H1 (cell line): ENCODE data around the gene MZT2A. TPM values are rescaled to one million over a fixed set of nuclear protein-coding genes. Genes with fewer than 3 reads are reported as not detected.
"Not testable (repeated sequence)": the region's sequence is repeated elsewhere in the genome, so short reads cannot be mapped to it uniquely, and the experiment has no call there.

ENCODE experiments used
- CTCF ChIA-PET: fragments of 300-600 bp; sonication (Branson Sonifier 250); formaldehyde crosslinking; loops from one replicate; lab custom pipeline; 2021; ENCODE audit not compliant: partially characterized antibody; lab: Charles Lee
- POLR2A ChIA-PET: fragments of 300-600 bp; sonication (Branson Sonifier 250); formaldehyde crosslinking; loops from one replicate; lab custom pipeline; 2021; ENCODE audit warnings: inconsistent platforms; ENCODE audit not compliant: partially characterized antibody; lab: Charles Lee
- DNase-seq, 2 experiments: peaks; one replicate each; pipeline versions ENCODE4 v3.0.0 to v3.0.0-alpha.2; 2010 to 2022; ENCODE audit warnings: low spot score in 2 of 2, low read depth in 1 of 2, mixed read lengths in 1 of 2
- FAIRE-seq: peaks from 2 replicates; lab custom pipeline; 2011; peaks lifted over from hg19 to GRCh38; lab: Jason Lieb, UNC
- H2AFZ ChIP-seq: 2 replicates; pipeline ENCODE4 v1.8.1; 2012; ENCODE audit warnings: low read length, inconsistent platforms
- H2AK5ac ChIP-seq: 2 replicates; pipeline ENCODE4 v1.6.1; 2013; ENCODE audit warnings: low read depth, low read length
- H2BK120ac ChIP-seq: replicated peaks from 2 replicates; pipeline ENCODE3; 2013; ENCODE audit warnings: low read depth, low read length, inconsistent platforms
- H2BK12ac ChIP-seq: 2 replicates; pipeline ENCODE4 v1.6.1; 2013; ENCODE audit warnings: low read depth, low read length
- H2BK15ac ChIP-seq: 2 replicates; pipeline ENCODE4 v1.6.1; 2013; ENCODE audit warnings: low read length
- H2BK20ac ChIP-seq: 2 replicates; pipeline ENCODE4 v1.6.1; 2013; ENCODE audit warnings: low read length
- H2BK5ac ChIP-seq: 2 replicates; pipeline ENCODE4 v1.6.1; 2013; ENCODE audit warnings: low read depth, low read length
- H3K14ac ChIP-seq: 2 replicates; pipeline ENCODE4 v1.6.1; 2013; ENCODE audit warnings: inconsistent platforms; ENCODE audit not compliant: insufficient read length
- H3K18ac ChIP-seq: 2 replicates; pipeline ENCODE4 v1.6.1; 2013; ENCODE audit warnings: low read length; ENCODE audit errors: extremely low read depth
- H3K23ac ChIP-seq: 2 replicates; pipeline ENCODE4 v1.6.1; 2013; ENCODE audit warnings: inconsistent platforms; ENCODE audit not compliant: insufficient read length
- H3K23me2 ChIP-seq: 2 replicates; pipeline ENCODE4 v1.6.1; 2013; ENCODE audit warnings: low read depth, low read length
- H3K27ac ChIP-seq: 2 replicates; pipeline ENCODE4 v1.6.1; 2011; ENCODE audit warnings: low read depth, low read length, inconsistent platforms
- H3K27me3 ChIP-seq, 4 experiments: replicated peaks in 1 of 4; 1 replicate in 1 of 4; 2 replicates in 3 of 4; pipeline versions ENCODE4 v1.6.1 to v1.8.1; 2011 to 2013; ENCODE audit warnings: low read length in 3 of 4, mild to moderate bottlenecking in 3 of 4, inconsistent platforms in 2 of 4, mixed read lengths in 2 of 4, moderate library complexity in 1 of 4; ENCODE audit not compliant: control insufficient read depth in 3 of 4, insufficient read depth in 3 of 4; ENCODE audit errors: extremely low read depth in 1 of 4
- H3K36me3 ChIP-seq, 4 experiments: 2 replicates each; pipeline versions ENCODE4 v1.6.1 to v1.8.1; 2011 to 2013; ENCODE audit warnings: mild to moderate bottlenecking in 4 of 4, low read length in 3 of 4, moderate library complexity in 2 of 4, control low read depth in 1 of 4, inconsistent platforms in 1 of 4; ENCODE audit not compliant: insufficient read depth in 4 of 4, control insufficient read depth in 2 of 4
- H3K4ac ChIP-seq: replicated peaks from 2 replicates; pipeline ENCODE3; 2013; ENCODE audit warnings: low read length, low read depth, mixed read lengths, inconsistent platforms; ENCODE audit not compliant: insufficient read length
- H3K4me1 ChIP-seq, 4 experiments: replicated peaks in 1 of 4; 1 replicate in 1 of 4; 2 replicates in 3 of 4; pipeline versions ENCODE4 v1.6.1 to v1.8.1; 2011 to 2013; ENCODE audit warnings: low read length in 3 of 4, inconsistent platforms in 2 of 4, mixed read lengths in 1 of 4; ENCODE audit not compliant: insufficient read depth in 4 of 4, control insufficient read depth in 3 of 4
- H3K4me2 ChIP-seq, 2 experiments: 2 replicates each; pipeline versions ENCODE4 v1.6.1 to v1.8.1; 2011 to 2013; ENCODE audit warnings: low read depth in 2 of 2, low read length in 2 of 2, control low read depth in 1 of 2, inconsistent platforms in 1 of 2, mild to moderate bottlenecking in 1 of 2; ENCODE audit not compliant: insufficient read depth in 1 of 2
- H3K4me3 ChIP-seq, 4 experiments: fragments of 200-600, 300-600 bp in 1 of 4; sonication (generic), shearing (Covaris generic), sonication (Bioruptor Twin) in 1 of 4; 2 replicates each; pipeline versions ENCODE4 v1.5.1 to v1.8.1; 2011 to 2016; ENCODE audit warnings: low read length in 4 of 4, low read depth in 3 of 4, control low read depth in 2 of 4, inconsistent platforms in 2 of 4, mild to moderate bottlenecking in 2 of 4, mixed read lengths in 1 of 4, moderate library complexity in 1 of 4; ENCODE audit not compliant: insufficient read depth in 2 of 4; ENCODE audit errors: extremely low read depth in 1 of 4
- H3K56ac ChIP-seq: replicated peaks from 2 replicates; pipeline ENCODE3; 2013; ENCODE audit warnings: low read depth, mild to moderate bottlenecking, mixed read lengths, low read length, inconsistent platforms; ENCODE audit not compliant: insufficient read length
- H3K79me1 ChIP-seq: 2 replicates; pipeline ENCODE4 v1.6.1; 2013; ENCODE audit warnings: low read depth, low read length, control low read depth
- H3K79me2 ChIP-seq, 2 experiments: 2 replicates each; pipeline versions ENCODE4 v1.6.1 to v1.8.1; 2012 to 2013; ENCODE audit warnings: low read length in 2 of 2, mild to moderate bottlenecking in 2 of 2, inconsistent platforms in 1 of 2; ENCODE audit not compliant: insufficient read depth in 2 of 2, control insufficient read depth in 1 of 2
- H3K9ac ChIP-seq, 4 experiments: replicated peaks in 1 of 4; 1 replicate in 1 of 4; 2 replicates in 3 of 4; pipeline versions ENCODE4 v1.6.1 to v1.8.1; 2011 to 2013; ENCODE audit warnings: low read depth in 3 of 4, low read length in 3 of 4, control low read depth in 2 of 4, mild to moderate bottlenecking in 2 of 4, moderate library complexity in 2 of 4, inconsistent platforms in 1 of 4; ENCODE audit errors: extremely low read depth in 1 of 4
- H3K9me3 ChIP-seq, 2 experiments: 2 replicates each; pipeline versions ENCODE4 v1.6.1 to v1.8.1; 2012 to 2013; ENCODE audit warnings: mild to moderate bottlenecking in 2 of 2, moderate library complexity in 2 of 2, control low read depth in 1 of 2, inconsistent platforms in 1 of 2, low read depth in 1 of 2, low read length in 1 of 2, mixed read lengths in 1 of 2; ENCODE audit not compliant: insufficient read depth in 2 of 2
- H4K20me1 ChIP-seq, 2 experiments: replicated peaks in 1 of 2; 2 replicates each; pipeline versions ENCODE3 to v1.8.1; 2011 to 2013; ENCODE audit warnings: inconsistent platforms in 2 of 2, low read length in 2 of 2, mild to moderate bottlenecking in 1 of 2; ENCODE audit not compliant: insufficient read depth in 2 of 2, control insufficient read depth in 1 of 2
- H4K5ac ChIP-seq: 2 replicates; pipeline ENCODE4 v1.6.1; 2013; ENCODE audit warnings: low read length, low read depth, mixed read lengths, inconsistent platforms; ENCODE audit not compliant: insufficient read length
- H4K8ac ChIP-seq: 2 replicates; pipeline ENCODE4 v1.8.0; 2013; ENCODE audit warnings: mild to moderate bottlenecking, moderate library complexity, low read length, inconsistent platforms; ENCODE audit not compliant: insufficient read depth; ENCODE audit errors: extremely low read depth
- H4K91ac ChIP-seq: replicated peaks from 2 replicates; pipeline ENCODE3; 2013; ENCODE audit warnings: low read length, mixed read lengths, inconsistent platforms; ENCODE audit not compliant: insufficient read length
- WGBS, 2 experiments: shearing (Covaris generic) in 1 of 2; methylation state at CpG; one replicate each; pipeline versions ENCODE4 v1.1.6 to v1.1.7; 2013 to 2015; ENCODE audit warnings: low lambda C conversion rate in 2 of 2, mixed read lengths in 2 of 2, inconsistent platforms in 1 of 2, low coverage in 1 of 2, missing lambda C conversion rate in 1 of 2; ENCODE audit not compliant: insufficient replicate concordance in 2 of 2, insufficient coverage in 1 of 2, insufficient read length in 1 of 2; ENCODE audit errors: extremely low coverage in 1 of 2, missing lambda C conversion rate in 1 of 2; 5-methylcytosine and 5-hydroxymethylcytosine counted together
- polyA plus RNA-seq, 7 experiments: library from polyadenylated mRNA; depleted of rRNA in 3 of 7; stranded (reverse) in 5 of 7; unstranded in 2 of 7; fragments of >200 nt in 5 of 7; fragments of 200-250 nt in 2 of 7; gene quantifications; 1 replicate in 5 of 7; 2 replicates in 1 of 7; 4 replicates in 1 of 7; pipeline versions ENCODE4 v1.2.1 to v1.2.3, GENCODE V29; 2011 to 2013; ENCODE audit warnings: missing spikeins in 2 of 7, mixed read lengths in 2 of 7
- total RNA-seq: library from RNA; stranded (reverse); fragmentation: NEBNext Ultra II Directional; extraction: Animal tissue kit (Norgen Biotek cat#: 25700); gene quantifications from 2 replicates; pipeline ENCODE4 v1.2.1, GENCODE V29; 2021

MZT2A gene
- total and polyA plus RNA-seq, 2 of the 8 experiments (the other 6 are each of a cell fraction or from before 2014, with no cell fraction given): 116 to 120 TPM

DNA sequence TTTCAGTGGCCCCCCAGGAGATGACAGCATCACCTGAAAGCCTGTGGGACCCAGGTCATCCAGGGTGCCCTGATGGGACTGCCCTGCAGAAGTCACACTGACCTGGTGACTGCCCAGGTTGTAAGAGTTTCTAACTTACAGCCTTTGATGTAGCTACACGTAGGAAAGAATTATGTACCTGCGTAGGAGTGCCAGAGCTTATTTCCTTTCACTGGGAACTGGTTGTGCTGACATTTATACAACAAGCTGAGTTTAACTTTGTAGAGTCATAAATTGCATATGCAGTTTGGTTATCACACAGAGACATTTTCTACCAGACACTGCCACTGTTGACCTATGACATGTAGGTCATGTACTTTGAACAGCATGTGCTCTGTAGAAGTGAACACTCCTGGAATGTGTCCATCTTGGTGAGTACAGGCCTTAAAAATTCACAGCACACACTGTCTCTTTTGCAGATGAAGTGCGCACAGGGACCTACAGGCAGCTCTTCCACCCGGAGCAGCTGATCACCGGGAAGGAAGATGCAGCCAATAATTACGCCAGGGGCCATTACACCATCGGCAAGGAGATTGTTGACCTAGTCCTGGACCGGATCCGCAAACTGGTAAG is 13.2 kb downstream of the MZT2A start:
- WGBS, 2 experiments: 97% methylated on average over 9 of the region's 9 CpGs; no CpG with 5 or more reads in 1 of the 2 experiments
- H3K4me3 ChIP-seq, H3K4me1 ChIP-seq, DNase-seq, H3K27ac ChIP-seq, H3K79me2 ChIP-seq, H4K91ac ChIP-seq, H3K4ac ChIP-seq, H3K9me3 ChIP-seq, CTCF ChIA-PET, H3K56ac ChIP-seq, H2BK15ac ChIP-seq, H3K27me3 ChIP-seq, H4K5ac ChIP-seq, H3K23ac ChIP-seq, POLR2A ChIA-PET, H4K20me1 ChIP-seq, H3K79me1 ChIP-seq, H3K4me2 ChIP-seq, H3K18ac ChIP-seq, FAIRE-seq, H2BK5ac ChIP-seq, H2BK120ac ChIP-seq, H3K9ac ChIP-seq, H2AFZ ChIP-seq, H3K23me2 ChIP-seq, H3K14ac ChIP-seq, H3K36me3 ChIP-seq, H2BK20ac ChIP-seq, H4K8ac ChIP-seq, H2AK5ac ChIP-seq, H2BK12ac ChIP-seq: not testable (repeated sequence)
